HG02759 (cell line): Measurements from ENCODE around the gene CDHR5.
A peak's percentile ranks its signal among the peaks of the same experiment; 100 is the strongest.

Source experiments
- ATAC-seq: cut with Tn5 transposase; IDR thresholded peaks from one replicate; pipeline ENCODE4 v1.9.1; 2021; ENCODE audit warnings: mild to moderate bottlenecking, moderate library complexity; ENCODE audit not compliant: unreplicated experiment

Gene CDHR5

DNA sequence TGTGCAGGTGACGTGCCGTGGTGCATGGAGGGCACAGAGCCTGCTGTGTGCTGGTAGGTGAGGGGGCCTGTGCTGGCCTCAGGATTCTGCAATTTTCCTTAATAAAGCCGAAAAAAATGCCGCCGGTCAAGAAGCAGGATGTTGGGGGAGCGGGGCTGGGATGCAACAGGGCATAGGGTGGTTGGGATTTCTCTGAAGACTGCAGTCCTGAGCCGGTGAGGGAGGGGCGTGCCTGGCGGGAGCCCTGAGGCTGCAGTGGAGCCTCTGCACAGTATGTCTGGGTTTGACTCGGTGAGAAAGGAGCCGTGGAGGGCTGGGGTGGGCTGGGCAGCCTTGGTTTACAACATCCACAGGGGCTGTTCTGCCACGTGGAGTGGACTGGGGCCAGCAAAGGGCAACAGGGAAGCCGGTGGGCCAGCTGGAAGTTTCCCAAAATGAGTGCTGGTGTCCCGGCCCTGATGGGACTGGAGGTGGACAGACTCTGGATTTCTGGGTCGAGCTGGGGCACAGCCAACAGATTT, 1.3 kb downstream of the CDHR5 start:
- no peak for ATAC-seq

DNA sequence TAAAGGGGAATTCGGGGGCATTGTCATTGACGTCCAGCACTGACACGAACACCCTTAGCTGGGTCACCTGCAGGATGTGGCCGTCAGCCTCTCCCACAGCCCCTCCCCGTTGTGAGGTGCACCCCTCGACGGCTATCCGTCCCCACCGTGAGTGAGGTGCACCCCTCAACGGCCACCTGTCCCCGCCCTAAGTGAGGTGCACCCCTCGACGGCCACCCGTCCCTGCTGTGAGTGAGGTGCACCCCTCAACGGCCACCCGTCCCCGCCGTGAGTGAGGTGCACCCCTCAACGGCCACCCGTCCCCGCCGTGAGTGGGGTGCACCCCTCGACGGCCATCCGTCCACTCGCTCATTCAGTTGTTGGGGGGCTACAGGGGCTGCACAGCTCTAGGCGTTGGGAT, 2.9 kb downstream of the CDHR5 start:
- ATAC-seq = no peak

DNA sequence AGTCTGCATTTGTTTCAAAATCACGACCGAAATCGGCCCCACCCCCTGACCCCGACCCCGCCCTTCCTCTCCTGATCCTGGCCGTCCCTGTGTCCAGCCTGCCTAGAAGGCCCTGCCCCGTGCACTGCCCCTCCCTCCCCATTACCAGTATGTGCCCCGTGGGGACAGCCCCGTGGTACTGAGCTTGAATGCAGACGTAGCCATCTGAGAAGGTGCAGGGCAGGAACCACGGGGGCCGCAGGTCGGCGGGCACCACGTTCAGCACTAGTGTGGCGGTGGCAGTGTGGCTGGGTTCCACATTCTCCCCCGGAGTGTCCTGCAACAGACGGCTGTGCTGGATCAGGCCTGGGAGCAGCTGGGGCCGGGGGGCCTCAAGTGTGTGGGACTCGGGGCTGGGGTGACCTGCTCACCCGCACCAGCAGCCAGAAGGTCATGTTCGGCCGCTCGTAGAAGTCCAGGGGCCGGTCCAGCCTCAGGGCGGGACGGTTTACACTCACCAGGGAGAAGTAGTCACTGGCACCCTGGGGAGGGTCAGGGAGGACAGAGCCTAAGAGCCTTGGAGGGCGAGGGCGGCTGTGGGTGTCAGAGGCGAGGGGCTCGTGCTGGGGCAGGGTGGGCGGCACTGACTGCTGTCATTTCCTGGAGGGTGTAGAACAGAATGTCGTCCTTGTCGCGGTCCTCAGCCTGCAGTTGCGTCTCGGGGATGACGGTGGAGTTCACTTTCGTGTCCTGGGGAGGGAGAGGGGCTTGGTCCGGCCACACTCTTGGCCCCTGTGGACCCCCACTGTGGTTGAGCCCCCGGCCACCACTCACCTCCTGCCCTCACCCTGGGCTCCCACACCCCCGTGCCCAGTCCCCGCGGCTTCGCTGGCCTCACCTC, 3.6 kb downstream of the CDHR5 start:
- ATAC-seq = no peak

DNA sequence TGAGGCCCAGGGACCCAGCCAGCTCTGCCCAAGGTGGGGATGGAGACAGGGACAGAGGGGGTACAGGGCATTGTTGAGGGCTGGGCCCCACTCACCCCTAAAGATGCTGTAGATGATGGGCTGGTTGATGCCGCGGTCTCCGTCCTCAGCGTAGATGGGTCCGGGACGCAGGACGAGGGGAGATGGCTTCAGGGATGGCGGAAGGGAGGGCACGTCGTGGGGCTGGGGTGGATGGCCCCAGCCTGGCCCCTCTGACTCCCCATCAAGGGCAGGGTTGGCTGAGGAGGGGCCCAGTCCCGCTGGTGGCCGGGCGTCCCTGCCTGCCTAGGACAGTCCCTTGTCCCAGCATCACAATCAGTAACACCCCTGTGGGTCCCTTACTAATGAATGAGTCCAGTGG, 4.6 kb downstream of the CDHR5 start:
- ATAC-seq = no peak

DNA sequence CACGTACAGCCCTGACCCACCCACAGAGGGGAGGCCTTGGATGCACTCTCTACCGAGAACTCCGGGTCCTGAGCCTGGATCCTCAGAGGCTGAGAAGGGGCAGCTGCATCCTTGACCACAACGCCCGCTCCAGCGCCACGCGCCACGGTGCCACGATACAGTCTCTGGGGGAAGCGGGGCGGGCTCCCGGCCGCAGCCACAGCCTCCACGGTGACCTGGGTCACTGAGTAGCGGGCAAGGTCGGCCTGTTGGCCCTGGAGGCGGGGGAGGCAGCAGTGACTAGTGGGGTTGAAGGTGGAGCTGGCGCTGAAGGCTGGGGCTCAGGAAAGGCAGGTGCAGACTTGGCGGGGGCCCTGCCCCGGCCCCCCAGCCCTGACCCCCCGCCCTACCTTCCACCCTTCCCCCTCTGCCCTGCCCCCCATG, 5.1 kb downstream of the CDHR5 start:
- ATAC-seq = no peak

DNA sequence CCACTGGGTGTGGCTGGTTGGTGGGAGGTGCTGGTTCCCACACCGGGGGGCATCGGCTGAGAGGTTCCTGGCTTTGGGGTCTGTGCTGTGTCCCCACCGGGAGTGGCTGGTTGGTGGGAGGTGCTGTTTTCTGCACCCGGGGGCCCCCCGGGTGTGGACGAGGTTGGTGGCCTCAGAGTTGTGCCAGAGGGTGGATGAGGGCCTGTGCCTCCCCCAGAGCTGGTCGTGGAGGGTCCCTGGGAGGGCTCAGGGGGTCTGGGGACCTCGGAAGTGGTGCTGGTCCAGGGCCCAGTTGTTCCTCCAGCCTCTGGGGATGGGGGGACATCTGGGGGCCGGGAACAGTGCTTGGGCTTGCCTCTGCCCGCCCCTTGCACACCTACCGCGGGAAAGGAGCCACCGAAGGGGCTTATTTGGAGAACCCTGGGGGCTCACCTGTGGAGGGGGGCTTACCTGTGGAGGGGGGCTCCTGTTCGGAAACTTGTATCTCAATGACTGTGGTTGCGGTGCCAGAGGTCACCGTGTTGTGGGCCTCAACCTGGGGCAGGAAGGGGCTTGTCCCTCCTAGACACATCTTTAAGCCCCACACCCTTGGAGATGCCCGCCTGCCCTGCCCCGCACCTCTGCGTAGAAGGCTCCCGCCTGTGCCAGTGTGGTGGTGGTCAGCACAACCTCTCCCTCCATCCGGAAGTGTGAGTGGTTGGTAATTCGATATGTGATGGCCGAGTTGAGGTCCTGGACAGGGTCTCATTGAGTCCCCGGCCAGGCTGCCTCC, 5.7 kb downstream of the CDHR5 start:
- no peak for ATAC-seq

DNA sequence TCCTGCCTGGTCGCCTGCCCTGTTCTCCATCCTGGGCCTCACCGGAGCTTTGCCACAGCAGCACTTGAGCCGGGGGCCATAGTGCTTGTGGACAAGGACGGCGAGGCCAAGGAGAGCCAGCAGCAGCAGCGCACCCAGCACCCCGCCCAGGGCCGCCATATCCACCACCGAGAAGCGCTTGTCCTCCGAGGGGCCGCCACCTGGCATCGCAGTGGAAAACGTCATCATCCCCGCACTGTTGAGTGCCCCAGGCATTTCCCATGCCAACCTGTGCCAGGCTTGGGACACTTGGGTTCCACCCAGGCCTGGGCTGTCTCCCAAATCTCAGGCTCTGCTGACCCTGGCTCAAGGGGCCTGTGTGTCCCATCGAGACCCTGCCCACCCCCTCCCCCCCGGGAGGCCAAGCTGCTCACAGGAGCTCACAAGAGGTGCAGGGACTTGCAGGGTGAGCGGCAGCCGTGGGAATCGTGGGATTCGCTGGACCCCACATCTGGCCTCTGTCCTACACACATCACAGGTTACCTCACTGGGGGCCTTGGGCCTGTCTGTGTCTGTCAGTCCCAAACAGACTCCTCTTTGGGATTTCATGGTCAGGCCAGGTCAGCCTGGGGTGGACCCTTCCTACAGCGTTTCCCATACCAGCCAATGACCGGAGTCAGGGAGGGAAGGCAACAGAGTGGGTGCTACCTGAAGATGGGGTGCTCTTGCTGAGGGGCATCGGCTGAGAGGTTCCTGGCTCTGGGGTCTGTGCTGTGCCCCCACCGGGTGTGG, 6.7 kb downstream of the CDHR5 start:
- ATAC-seq = no peak

DNA sequence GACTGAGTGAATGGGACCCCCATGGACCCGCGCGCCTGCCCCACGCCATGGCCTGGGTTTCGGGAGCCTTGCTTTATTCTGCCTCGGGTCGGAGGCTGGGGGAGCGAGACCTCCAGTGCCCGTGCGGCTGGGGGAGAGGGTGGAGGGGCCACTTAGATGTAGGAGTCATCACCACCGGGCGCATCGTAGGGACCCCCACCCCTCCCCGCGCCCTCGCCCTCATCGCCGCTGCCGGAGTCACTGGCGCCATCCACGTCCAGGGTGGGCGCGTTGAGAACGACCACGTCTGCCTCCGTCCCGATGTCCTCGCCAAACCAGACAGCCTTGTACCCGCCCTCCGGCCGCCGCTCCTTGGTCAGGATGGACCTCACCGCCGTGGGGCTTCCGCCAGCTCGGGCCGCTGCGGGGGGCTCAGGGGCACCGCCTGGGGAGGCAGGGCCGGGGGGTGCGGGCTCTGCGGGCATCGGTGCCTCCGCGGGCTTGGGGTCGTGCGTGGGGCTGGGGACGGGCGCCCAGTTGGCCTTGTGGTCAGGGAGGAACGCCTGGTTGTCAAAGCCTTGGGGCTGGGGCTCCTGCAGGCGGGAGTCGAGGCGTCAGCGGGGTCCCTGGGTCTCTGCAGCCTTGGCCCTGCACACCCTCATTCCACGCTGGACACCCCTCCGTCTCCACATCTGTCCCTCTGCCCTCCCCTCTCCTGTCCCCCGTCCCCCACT, 7.4 kb downstream of the CDHR5 start:
- no peak for ATAC-seq

DNA sequence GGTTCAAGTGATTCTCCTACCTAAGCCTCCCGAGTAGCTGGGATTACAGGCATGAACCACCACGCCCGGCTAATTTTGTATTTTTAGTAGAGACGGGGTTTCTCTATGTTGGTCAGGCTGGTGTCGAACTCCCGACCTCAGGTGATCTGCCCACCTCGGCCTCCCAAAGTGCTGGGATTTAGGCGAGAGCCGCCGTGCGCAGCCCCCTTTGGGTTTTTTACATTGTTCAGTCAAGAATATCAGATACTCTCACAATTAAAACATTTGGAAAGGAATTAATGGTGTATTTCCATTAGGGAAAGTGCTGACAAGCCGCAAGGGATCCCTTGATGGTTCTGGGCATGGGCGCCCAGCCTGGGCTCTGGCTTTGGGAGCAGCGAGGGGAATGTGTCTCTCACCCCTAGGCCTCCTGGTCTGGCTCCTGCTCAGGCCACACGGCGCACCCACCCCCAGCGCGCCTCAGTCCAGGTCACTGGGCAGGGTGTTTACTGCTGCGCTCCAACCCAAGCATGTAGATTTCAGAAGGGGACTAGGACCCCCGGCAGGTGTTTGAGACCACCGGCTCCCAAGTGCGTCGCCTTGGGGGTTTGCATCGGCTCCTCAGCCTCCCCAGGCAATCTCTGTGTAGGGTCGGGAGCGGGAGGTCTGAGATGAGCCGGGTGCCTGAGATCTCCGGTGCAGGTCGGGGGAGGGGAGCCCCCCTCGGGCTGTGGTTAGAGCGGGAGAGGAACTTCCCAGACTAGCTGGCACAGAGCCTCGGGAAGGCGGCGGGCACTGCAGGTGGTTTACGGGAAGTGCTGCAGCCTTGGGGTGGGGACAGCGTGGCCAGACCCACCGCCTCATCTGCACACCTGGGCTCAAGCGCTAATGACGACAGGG, 8.2 kb downstream of the CDHR5 start:
- no peak for ATAC-seq

DNA sequence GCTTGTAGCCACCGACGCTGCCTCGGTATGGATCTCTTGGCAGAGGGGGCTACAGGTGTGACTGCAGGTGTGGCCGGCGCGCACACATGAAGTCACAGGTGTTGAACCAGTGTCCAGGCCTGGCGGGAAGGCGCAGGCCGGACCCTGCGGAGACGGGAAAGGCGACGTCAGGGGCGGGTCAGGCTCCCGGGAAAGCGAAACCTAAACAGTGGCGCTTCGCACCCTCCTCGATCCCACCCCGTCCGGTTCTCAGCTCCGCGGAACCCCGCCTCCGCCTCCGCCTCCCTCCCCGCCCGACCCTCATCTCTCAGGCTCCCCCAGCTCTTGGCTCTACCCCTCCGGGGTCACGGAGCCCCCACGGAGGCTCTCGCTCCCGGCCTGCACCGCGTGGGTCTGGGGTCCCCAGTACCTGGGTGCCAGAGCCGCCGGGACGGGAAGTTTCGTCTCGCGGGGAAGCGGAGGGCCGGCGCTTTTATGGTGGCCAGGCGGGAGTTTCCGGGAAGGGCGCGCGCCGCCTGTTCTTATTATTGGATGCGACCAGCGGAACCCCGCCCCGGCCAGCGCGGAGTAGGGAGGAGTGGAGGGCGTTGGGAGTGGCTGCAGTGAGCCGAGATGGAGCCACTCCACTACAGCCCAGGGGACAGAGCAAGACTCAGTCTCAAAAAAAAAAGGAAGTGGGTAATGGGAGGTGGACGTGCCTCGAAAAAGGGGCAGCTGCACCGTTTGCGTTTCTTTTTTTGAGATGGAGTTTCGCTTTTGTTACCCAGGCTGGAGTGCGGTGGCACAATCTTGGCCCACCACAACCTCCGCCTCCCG, 9.0 kb downstream of the CDHR5 start, which contains the start of gene IRF7:
Gene IRF7, minus strand, starts transcription at position 447 of the 816 bp plus-strand sequence. CDS start 586 bp downstream, outside the sequence.
- peak; percentile 81 for ATAC-seq

DNA sequence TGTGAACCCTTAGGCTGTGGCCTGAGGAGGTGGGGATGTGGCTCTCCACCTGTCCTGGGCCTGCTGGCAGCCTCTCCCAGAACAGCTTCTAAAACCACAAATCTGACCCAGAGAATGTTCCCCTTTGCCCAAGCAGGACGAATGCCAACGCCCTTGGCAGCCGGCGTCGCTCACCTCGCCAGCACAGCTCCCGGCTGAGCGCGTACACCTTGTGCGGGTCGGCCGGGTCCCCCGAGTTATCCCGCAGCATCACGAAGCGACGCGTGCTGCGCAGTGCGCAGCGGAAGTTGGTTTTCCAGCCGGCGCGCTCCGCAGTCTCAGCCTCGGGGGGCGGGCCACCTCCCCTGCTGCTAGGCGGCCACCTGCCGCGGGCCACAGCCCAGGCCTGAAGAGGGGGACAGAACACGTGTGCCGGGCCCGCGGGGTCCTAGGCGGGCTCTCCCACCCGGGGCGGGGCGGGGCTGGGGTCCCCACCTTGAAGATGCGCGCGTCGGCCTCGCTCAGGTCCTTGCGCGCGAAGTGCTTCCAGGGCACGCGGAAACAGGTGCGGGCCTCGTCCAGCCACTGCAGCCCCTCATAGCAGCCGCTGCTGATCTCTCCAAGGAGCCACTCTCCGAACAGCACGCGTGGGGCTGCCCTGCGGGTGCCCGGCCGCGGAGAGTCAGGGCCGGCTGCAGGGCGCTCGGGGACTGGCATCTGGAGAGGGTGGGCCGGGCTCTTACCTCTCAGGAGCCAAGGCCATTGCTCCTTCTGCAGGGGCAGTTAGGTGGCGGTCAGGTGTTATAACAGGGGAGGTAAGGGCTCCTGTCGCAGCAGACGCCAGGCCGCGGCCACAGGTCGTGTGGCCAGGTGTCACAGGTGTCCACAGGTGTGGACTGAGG, 9.9 kb downstream of the CDHR5 start:
- ATAC-seq = peak; percentile 2

DNA sequence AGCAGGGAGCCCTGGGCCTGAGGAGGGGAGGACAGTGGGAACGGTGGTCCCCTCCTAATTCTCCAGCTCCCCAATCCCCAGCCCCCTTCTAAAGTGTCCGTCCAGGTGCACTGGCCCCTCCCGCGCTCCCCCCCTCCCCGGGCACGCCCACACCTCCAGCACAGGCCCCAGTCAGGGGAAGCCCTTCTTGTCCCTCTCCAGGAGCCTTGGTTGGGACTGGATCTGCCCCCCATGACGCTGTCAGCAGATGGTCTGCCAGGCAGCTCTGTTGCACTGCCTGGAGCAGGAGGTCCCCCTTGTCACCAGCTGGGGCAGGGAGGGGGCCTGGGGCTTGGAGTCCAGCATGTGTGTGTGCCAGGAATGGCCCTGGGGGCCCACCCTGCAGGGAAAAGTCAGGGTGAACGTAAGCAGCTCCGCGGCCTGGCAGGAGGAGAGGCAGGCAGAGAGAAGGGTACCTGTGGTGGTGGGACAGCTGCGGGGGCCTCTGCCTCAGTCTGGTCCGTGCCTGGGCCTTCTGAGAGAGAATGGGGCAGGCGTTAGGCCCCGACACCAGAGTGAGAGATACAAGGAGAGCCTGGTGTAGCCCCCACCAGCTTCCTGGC, 10.6 kb downstream of the CDHR5 start:
- ATAC-seq = no peak

DNA sequence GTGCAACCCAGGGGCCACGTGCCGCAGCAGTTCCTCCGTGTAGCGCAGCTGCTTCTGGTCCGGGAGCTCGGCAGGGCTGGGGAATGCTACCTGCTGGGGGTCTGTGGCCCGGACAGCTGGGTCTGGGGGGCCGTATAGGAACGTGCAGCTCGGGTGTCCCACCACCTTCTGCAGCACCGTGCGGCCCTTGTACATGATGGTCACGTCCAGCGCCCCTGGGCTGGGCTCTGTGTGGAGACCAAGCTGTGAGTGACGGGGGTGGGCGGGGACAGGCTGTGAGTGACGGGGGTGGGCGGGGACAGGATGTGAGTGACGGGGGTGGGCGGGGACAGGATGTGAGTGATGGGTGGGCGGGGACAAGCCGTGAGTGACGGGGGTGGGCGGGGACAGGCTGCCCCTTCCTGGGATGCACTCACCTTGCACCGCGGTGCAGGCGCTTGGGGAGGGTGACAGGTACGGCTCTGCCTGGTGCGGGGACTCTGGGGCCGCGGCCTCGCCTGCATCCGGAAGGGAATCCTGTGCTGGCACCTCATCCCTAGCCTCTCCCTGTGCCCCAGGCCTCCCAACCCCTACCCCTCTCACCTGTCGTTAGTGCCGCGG, 11.3 kb downstream of the CDHR5 start:
- ATAC-seq = no peak

DNA sequence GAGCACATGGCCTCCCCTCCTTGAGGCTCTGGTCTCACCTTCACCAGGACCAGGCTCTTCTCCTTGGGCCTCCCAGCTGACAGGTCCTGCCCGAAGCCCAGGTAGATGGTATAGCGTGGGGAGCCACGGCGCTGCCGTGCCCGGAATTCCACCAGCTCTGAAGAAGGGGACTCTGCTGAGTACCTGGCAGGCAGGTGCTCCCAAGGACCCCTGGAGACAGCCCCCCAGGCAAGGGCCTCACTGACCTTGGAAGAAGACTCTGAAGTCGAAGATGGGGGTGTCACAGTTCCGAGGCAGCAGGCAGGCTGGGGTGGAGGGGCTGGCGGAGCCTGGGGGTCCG, 11.8 kb downstream of the CDHR5 start:
- no peak for ATAC-seq

DNA sequence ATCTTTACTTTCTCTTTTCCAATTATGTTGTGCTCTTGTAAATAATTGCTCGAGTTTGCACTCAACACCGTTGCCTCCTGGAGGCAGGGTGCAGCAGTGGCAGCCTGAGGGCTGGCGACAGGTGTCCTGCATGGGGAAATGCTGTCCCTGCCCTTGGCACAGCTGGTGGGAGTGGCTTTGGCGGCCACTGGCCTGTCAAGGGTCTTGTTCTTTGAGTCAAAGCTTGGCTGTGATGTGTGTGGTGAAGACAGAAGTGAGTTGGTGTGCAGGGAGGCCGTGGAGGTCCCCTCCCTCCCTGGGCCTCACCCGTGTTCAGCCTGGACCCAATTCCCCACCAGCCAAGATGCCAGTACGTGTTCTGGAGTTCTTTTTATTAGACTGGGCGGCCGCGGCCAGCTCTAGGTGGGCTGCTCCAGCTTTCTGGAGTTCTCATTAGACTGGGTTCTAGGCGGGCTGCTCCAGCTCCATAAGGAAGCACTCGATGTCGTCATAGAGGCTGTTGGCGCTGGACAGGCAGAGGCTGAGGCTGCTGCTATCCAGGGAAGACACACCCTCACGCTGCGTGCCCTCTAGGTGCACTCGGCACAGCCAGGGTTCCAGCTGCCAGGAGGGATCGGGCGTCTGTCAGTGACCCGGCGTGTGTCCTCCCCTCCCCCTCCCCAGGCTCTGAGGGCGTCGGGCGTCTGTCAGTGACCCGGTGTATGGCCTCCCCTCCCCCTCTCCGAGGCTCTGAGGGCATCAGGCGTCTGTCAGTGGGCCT, 12.4 kb downstream of the CDHR5 start:
- no peak for ATAC-seq
